T1000 (cell line): Measurements from ENCODE around the gene FSIP2.
"Not testable (repeated sequence)": the region's sequence is repeated elsewhere in the genome, so short reads cannot be mapped to it uniquely, and the experiment has no call there.

ENCODE experiments used
- DNase-seq: peaks from one replicate; lab custom pipeline; 2025; ENCODE audit warnings: mixed read lengths; lab: John Stamatoyannopoulos, UW

The FSIP2 gene

GRCh38 chr2:185802926-185803325, 64.3 kb downstream of the FSIP2 start:
- no peak for DNase-seq

GRCh38 chr2:185806783-185807182, 68.2 kb downstream of the FSIP2 start:
- DNase-seq = no peak

DNA sequence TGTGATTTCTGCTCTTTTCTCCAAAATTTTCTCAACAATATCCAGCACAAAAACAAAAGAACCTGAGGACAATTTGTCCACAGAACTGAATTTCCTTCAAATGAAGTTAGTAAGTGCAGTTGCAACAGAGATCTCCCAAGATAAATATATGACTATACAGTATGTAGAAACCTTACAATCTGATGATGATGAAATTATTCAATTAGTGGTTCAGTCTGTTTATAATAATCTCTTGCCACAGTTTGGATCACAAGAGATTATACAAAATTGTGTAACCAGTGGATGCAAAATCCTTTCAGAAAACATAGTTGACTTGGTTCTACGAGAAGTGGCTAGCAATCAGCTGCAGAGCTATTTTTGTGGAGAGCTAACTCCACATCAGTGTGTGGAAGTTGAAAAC, 68.7 kb downstream of the FSIP2 start:
- DNase-seq = no peak

DNA sequence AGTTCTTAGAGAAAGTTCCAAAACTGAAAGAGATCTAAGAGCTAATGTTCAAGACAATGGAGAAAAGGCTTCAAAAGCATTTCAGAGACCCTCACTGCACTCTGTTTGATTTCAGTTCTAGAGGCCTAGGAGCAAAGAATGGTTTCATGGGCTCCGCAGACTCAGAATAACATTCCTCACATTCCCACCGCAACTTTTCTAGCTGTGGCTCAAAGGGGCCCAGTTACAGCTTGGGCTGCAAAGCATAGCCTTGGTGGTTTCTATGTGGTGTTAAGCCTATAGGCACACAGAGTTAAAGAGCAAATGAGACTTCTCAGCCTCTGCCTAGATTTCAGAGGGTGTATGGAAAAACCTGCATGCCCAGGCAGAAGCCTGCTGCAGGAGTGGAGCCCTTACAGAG, 73.0 kb downstream of the FSIP2 start:
- DNase-seq = no peak

DNA sequence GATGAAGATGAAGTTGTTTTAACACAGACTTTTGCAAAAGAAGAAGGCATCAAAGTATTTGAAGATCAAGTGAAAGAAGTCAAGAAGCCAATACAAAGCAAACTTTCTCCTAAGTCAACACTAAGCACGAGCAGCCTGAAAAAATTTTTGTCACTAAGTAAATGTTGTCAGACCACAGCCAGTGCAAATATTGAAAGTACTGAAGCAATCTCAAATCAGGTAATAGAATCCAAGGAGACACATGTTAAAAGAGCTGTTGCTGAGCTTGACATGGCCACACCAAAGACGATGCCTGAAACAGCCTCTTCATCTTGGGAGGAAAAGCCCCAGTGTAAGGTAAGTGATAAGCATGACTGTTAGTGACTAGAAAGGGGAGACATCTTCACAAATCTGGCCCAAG, 75.1 kb downstream of the FSIP2 start:
- no peak for DNase-seq

GRCh38 chr2:185817991-185818390, 79.4 kb downstream of the FSIP2 start:
- DNase-seq = no peak

DNA sequence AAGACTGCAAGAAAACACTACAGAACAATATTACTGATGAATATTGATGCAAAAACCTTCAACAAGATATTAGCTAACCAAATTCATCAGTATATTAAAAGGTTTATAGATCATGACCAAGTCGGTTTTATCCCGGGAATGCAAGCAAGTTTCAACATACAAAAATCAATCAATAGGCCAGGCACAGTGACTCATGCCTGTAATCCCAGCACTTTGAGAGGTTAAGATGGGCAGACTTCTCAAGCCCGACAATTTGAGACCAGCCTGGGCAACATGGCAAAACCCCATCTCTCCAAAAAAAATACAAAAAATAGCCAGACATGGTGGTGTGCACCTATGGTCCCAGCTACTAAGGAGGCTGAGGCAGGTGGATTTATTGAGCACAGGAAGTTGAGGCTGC, 82.9 kb downstream of the FSIP2 start:
- DNase-seq = no peak

DNA sequence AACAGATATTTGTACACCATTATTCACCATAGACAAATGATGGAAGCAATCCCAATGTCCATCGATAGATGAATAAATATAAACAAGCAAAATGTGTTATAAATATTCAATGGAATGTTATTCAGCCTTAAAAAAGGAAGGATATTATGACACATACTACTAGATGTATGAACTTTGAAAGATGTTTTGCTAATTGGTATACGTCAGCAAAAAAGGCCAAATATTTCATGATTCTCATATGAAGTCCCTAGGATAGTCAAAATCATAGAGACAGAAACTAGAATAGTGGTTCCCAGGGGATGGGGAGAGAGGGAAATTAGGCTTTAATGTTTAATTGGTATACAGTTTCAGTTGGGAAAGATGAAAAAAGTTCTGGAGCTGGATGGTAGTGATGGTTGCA, 85.2 kb downstream of the FSIP2 start:
- no peak for DNase-seq

GRCh38 chr2:185825557-185825956, 87.0 kb downstream of the FSIP2 start:
- DNase-seq = no peak

DNA sequence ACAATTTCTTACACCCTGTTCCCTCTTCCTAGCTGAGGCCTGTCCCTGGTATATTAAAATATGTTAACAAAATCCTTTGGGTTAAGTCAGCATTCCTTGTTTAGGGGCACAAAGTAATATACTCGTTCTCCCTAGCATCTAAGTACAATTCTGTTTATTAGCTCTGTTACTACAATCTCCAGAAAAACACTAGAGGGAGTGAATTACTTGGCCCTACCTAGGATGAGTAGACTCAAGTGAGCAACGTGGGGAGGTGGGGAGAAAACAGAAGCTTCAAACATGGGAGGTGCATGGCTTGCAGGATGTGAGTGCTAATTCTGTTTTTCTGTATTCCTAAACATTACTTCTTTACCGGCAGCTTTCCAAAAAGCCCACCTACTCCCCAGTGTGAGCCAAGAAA, 89.7 kb downstream of the FSIP2 start:
- no peak for DNase-seq

GRCh38 chr2:185833864-185834263, 95.3 kb downstream of the FSIP2 start:
- DNase-seq = no peak

DNA sequence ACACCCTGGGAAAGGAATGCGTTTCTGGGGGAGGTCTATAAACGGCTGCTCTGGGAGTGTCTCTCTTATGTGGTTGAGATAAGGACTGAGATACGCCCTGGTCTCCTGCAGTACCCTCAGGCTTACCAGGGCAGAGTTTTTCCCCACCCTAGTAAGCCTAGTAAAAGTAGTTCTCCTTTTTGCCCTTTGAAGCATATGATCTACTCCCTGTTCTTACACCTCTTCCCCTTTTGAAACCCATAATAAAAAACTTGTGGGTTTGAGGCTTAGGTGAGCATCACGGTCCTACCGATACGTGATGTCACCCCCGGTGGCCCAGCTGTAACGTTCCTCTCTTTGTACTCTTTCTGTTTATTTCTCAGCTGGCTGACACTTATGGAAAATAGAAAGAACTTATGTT, 97.4 kb downstream of the FSIP2 start:
- no peak for DNase-seq

DNA sequence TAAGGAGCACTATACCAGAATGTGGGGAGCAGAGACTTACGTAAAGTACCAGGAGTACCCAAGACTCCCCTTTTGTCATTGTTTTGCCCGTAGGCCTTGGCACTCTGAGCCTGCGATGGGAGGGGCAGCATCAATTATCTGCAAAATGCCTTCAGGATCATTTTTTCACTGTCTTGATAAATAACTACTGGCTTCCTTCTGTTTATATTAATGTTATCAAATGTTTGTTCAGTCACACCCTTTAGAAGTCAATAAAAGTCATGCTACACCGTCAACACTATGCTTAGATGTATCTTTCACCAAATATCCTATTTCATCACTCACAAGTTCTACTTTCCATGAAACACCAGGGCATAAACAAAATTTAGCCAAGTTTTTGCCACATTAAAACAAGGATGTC, 116.3 kb downstream of the FSIP2 start:
- DNase-seq = no peak

- DNase-seq = no peak
Observed at GRCh38 chr2:185857691-185858090, 119.1 kb downstream of the FSIP2 start.

DNA sequence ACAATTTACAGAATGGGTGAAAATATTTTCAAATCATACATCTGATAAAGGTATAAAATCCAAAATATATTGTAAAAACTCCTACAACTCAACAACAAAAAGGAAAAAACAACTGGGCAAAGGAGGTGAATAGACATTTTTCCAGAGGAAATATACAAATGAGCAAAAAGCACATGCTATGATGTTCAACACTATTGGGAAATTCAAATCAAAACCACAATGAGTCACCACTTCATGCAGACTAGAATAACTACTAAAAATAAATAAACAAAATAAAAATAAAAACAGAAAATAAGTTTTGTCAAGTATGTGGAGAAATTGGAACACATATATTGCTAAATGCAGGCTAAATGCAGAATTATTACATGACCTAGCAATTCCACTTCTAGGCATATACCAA, 120.9 kb downstream of the FSIP2 start:
- DNase-seq = no peak

GRCh38 chr2:185860321-185860720, 121.7 kb downstream of the FSIP2 start:
- no peak for DNase-seq

GRCh38 chr2:185862657-185863398, 124.2 kb downstream of the FSIP2 start:
- no peak for DNase-seq

DNA sequence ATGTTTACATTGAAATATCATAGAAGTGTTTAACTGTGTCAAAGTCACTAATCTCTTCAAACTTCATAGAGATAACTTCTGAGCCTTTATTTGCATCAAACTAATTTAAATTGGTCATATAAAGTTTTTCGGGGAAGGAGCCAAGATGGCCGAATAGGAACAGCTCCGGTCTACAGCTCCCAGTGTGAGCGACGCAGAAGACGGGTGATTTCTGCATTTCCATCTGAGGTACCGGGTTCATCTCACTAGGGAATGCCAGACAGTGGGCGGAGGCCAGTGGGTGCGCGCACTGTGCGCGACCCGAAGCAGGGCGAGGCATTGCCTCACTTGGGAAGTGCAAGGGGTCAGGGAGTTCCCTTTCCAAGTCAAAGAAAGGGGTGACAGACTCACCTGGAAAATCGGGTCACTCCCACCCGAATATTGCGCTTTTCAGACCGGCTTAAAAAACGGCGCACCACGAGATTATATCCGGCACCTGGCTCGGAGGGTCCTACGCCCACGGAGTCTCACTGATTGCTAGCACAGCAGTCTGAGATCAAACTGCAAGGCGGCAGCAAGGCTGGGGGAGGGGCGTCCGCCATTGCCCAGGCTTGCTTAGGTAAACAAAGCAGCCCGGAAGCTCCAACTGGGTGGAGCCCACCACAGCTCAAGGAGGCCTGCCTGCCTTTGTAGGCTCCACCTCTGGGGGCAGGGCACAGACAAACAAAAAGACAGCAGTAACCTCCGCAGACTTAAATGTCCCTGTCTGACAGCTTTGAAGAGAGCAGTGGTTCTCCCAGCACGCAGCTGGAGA, 126.1 kb downstream of the FSIP2 start:
- not testable (repeated sequence) for DNase-seq

- DNase-seq = no peak
Observed at GRCh38 chr2:185875136-185875931, 136.7 kb downstream of the FSIP2 start.

GRCh38 chr2:185876234-185876633, 137.6 kb downstream of the FSIP2 start:
- no peak for DNase-seq

DNA sequence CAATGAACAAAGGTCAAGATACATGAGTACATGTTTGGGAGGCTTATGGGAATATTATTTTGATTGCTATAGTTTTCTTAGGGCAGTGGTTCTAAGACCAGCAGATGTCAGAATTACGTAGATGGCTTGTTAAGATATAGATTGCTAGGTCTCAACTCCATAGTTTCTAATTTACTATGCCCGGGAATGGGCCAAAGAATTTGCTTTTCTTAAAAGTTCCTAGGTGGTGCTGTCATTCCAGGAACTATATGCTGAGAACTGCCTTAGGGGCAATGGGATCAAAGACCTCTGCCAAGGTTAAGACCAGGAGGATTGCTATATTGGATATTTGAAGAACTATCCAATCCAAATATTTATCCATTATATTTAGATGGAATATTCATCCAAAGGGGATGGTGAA, 141.8 kb downstream of the FSIP2 start:
- no peak for DNase-seq
